H1 (cell line): Measurements from ENCODE around the gene AGBL4. TPM values are rescaled to one million over a fixed set of nuclear protein-coding genes. Genes with fewer than 3 reads are reported as not detected.

Experiments
- ASH2L ChIP-seq: fragments of 200-600, 300-600 bp; sonication (generic); IDR thresholded peaks from one replicate; pipeline ENCODE4 v1.7.1; 2017; ENCODE audit warnings: low read length
- BRCA1 ChIP-seq: IDR thresholded peaks from 2 replicates; pipeline ENCODE4 v1.6.1; 2012; ENCODE audit warnings: low read depth, low read length, improper control_type of control experiment
- CEBPB ChIP-seq: IDR thresholded peaks from 2 replicates; pipeline ENCODE4 v1.6.1; 2012; ENCODE audit warnings: low read depth, low read length
- CHD7 ChIP-seq: fragments of 300-600 bp; sonication (generic); IDR thresholded peaks from 2 replicates; pipeline ENCODE4 v1.7.1; 2012; ENCODE audit warnings: low read length, moderate library complexity, mild to moderate bottlenecking, inconsistent platforms; ENCODE audit not compliant: insufficient replicate concordance
- EZH2 ChIP-seq: fragments of 200-600 bp; sonication (generic); IDR thresholded peaks from 2 replicates; pipeline ENCODE4 v1.7.1; 2012; ENCODE audit warnings: low read depth, mild to moderate bottlenecking, moderate library complexity, low read length, inconsistent platforms; ENCODE audit not compliant: severe bottlenecking
- KDM4A ChIP-seq: IDR thresholded peaks from one replicate; pipeline ENCODE4 v1.7.1; 2012; ENCODE audit warnings: low read depth, mild to moderate bottlenecking, moderate library complexity, low read length, inconsistent platforms; ENCODE audit not compliant: severe bottlenecking
- RBBP5 ChIP-seq: IDR thresholded peaks from 2 replicates; pipeline ENCODE4 v1.7.1; 2012; ENCODE audit warnings: low read depth, mild to moderate bottlenecking, inconsistent platforms, low read length, moderate library complexity, borderline replicate concordance
- RXRA ChIP-seq: IDR thresholded peaks from 2 replicates; pipeline ENCODE4 v1.6.1; 2011; ENCODE audit warnings: low read depth, mild to moderate bottlenecking, low read length, moderate library complexity; ENCODE audit not compliant: insufficient read depth
- SAP30 ChIP-seq: fragments of 300-600 bp; sonication (generic); IDR thresholded peaks from 2 replicates; pipeline ENCODE4 v1.7.1; 2012; ENCODE audit warnings: low read length, moderate library complexity, mild to moderate bottlenecking, inconsistent platforms; ENCODE audit not compliant: insufficient read depth, insufficient replicate concordance
- TAF7 ChIP-seq: optimal IDR thresholded peaks from 2 replicates; pipeline ENCODE3; 2011; ENCODE audit warnings: low read depth, mild to moderate bottlenecking, inconsistent platforms, low read length, moderate library complexity, borderline replicate concordance
- TBP ChIP-seq: IDR thresholded peaks from 2 replicates; pipeline ENCODE4 v1.6.1; 2011; ENCODE audit warnings: low read depth, low read length, improper control_type of control experiment
- TEAD4 ChIP-seq: IDR thresholded peaks from 2 replicates; pipeline ENCODE4 v1.6.1; 2012; ENCODE audit warnings: low read depth, low read length, inconsistent platforms, mixed read lengths
- polyA plus RNA-seq, 7 experiments: library from polyadenylated mRNA; depleted of rRNA in 3 of 7; stranded (reverse) in 5 of 7; unstranded in 2 of 7; fragments of >200 nt in 5 of 7; fragments of 200-250 nt in 2 of 7; gene quantifications; 1 replicate in 5 of 7; 2 replicates in 1 of 7; 4 replicates in 1 of 7; pipeline versions ENCODE4 v1.2.1 to v1.2.3, GENCODE V29; 2011 to 2013; ENCODE audit warnings: missing spikeins in 2 of 7, mixed read lengths in 2 of 7
- total RNA-seq: library from RNA; stranded (reverse); fragmentation: NEBNext Ultra II Directional; extraction: Animal tissue kit (Norgen Biotek cat#: 25700); gene quantifications from 2 replicates; pipeline ENCODE4 v1.2.1, GENCODE V29; 2021

Gene AGBL4
- total and polyA plus RNA-seq, 2 of the 8 experiments (the other 6 are each of a cell fraction or from before 2014, with no cell fraction given) = 0.41 to 0.45 TPM

- TF ChIP-seq CHD7 (no peak), EZH2 (no peak), KDM4A (no peak), BRCA1 (no peak), TEAD4 (no peak), RXRA (no peak), ASH2L (no peak), TAF7 (no peak), RBBP5 (no peak), TBP (no peak), CEBPB (no peak), SAP30 (no peak)
Measured at GRCh38 chr1:49630156-49630555, 393.6 kb downstream of the AGBL4 start (continued).
